ENCODE results near the gene CHSY1.

GRCh38 chr15:101211897-101212296 lies 40.0 kb downstream of the CHSY1 start:
- TF ChIP-seq CTCF (conservative IDR thresholded peaks at IDR 0.05; ENCODE audit: low read length) (no peak), EZH2phosphoT487 (IDR thresholded peaks at IDR 0.05; ENCODE audit: borderline replicate concordance, low read depth, low read length) (no peak)
